A549 (cell line): ENCODE measurements around the gene APCDD1. TPM values are rescaled to one million over a fixed set of nuclear protein-coding genes. Genes with fewer than 3 reads are reported as not detected.
"Not testable (repeated sequence)": the region's sequence is repeated elsewhere in the genome, so short reads cannot be mapped to it uniquely, and the experiment has no call there.

Experiments
- ATAC-seq, 2 experiments: fragments of 200-7000 bp in 1 of 2; fragments of >200 bp in 1 of 2; cut with Nextera tagmentation in 1 of 2; cut with Tn5 transposase in 1 of 2; 3 replicates each; pipeline versions ENCODE4 v1.8.0 to v1.9.1; 2018 to 2020; ENCODE audit warnings: mild to moderate bottlenecking in 1 of 2, moderate library complexity in 1 of 2
- CTCF ChIA-PET: fragments of 300-600 bp; sonication (Branson Sonifier 250); formaldehyde crosslinking; extraction: SDS; loops from one replicate; lab custom pipeline; 2021; ENCODE audit warnings: antibody characterized with exemption, inconsistent platforms; lab: Yijun Ruan, JAX
- POLR2A ChIA-PET: fragments of 350-600 bp; formaldehyde crosslinking; extraction: SDS; loops from one replicate; lab custom pipeline; 2021; ENCODE audit warnings: antibody characterized with exemption, inconsistent platforms; lab: Yijun Ruan, JAX
- DNase-seq, 2 experiments: peaks; one replicate each; pipeline versions ENCODE4 v3.0.0 to v3.0.0-alpha.2; 2011 to 2016; ENCODE audit warnings: low read depth in 1 of 2, low spot score in 1 of 2
- FAIRE-seq: peaks from 2 replicates; lab custom pipeline; 2011; peaks lifted over from hg19 to GRCh38; lab: Jason Lieb, UNC
- H3K27ac ChIP-seq, 2 experiments: fragments of >200 bp; sonication (Bioruptor Twin); formaldehyde crosslinking; 3 replicates each; pipeline ENCODE4 v1.5.1; 2016 to 2017
- H3K4me1 ChIP-seq: fragments of >200 bp; sonication (Bioruptor Twin); formaldehyde crosslinking; 3 replicates; pipeline ENCODE4 v1.6.1; 2016
- H3K4me2 ChIP-seq: fragments of >200 bp; sonication (Bioruptor Twin); formaldehyde crosslinking; 3 replicates; pipeline ENCODE4 v1.6.1; 2016
- H3K4me3 ChIP-seq: fragments of >200 bp; sonication (Bioruptor Twin); formaldehyde crosslinking; 3 replicates; pipeline ENCODE4 v1.5.1; 2016
- H3K9me3 ChIP-seq: fragments of >200 bp; sonication (Bioruptor Twin); formaldehyde crosslinking; 3 replicates; pipeline ENCODE4 v1.6.1; 2016
- ATOH8 ChIP-seq: fragments of 250-450 bp; sonication (Bioruptor Pico); IDR thresholded peaks from 2 replicates; pipeline ENCODE4 v1.5.0; 2020; ENCODE audit warnings: low read depth, mild to moderate bottlenecking, moderate library complexity
- BCL3 ChIP-seq: fragments of >200 bp; sonication (Bioruptor Twin); formaldehyde crosslinking; IDR thresholded peaks from 3 replicates; pipeline ENCODE4 v1.6.1; 2016
- BHLHE40 ChIP-seq: IDR thresholded peaks from 2 replicates; pipeline ENCODE4 v1.6.1; 2012; ENCODE audit warnings: low read depth, low read length, inconsistent platforms
- CBX2 ChIP-seq: fragments of 200-600 bp; sonication (generic); IDR thresholded peaks from 2 replicates; pipeline ENCODE4 v1.6.1; 2016; ENCODE audit warnings: low read depth, mild to moderate bottlenecking, borderline replicate concordance
- CBX8 ChIP-seq: fragments of 200-600 bp; sonication (generic); IDR thresholded peaks from 2 replicates; pipeline ENCODE4 v1.6.1; 2016
- CEBPB ChIP-seq, 2 experiments: fragments of >200 bp in 1 of 2; sonication (Bioruptor Twin) in 1 of 2; formaldehyde crosslinking in 1 of 2; IDR thresholded peaks; 2 replicates each; pipeline ENCODE4 v1.6.1; 2012 to 2016
- CTCF ChIP-seq: fragments of >200 bp; sonication (Bioruptor Twin); formaldehyde crosslinking; IDR thresholded peaks from 3 replicates; pipeline ENCODE4 v1.5.1; 2016
- EHF ChIP-seq: fragments of 250-450 bp; sonication (Bioruptor Pico); IDR thresholded peaks from 2 replicates; pipeline ENCODE4 v1.5.0; 2020; ENCODE audit warnings: mild to moderate bottlenecking
- EP300 ChIP-seq, 2 experiments: fragments of >200 bp; sonication (Bioruptor Twin); formaldehyde crosslinking; IDR thresholded peaks; 2 replicates in 1 of 2; 3 replicates in 1 of 2; pipeline ENCODE4 v1.6.1; 2016 to 2017
- FOXS1 ChIP-seq: fragments of 250-450 bp; sonication (Bioruptor Pico); IDR thresholded peaks from 2 replicates; pipeline ENCODE4 v1.5.0; 2020; ENCODE audit warnings: mild to moderate bottlenecking, moderate library complexity
- GATA3 ChIP-seq: IDR thresholded peaks from 2 replicates; pipeline ENCODE4 v1.6.1; 2012; ENCODE audit warnings: borderline replicate concordance
- HMGXB4 ChIP-seq: fragments of 250-450 bp; sonication (Bioruptor Pico); IDR thresholded peaks from 2 replicates; pipeline ENCODE4 v1.5.0; 2021; ENCODE audit warnings: mild to moderate bottlenecking, moderate library complexity, borderline replicate concordance
- HOXB5 ChIP-seq: fragments of 250-450 bp; sonication (Bioruptor Pico); IDR thresholded peaks from 2 replicates; pipeline ENCODE4 v1.5.0; 2020; ENCODE audit warnings: mild to moderate bottlenecking, moderate library complexity
- MAFK ChIP-seq: fragments of 450-650 bp; IDR thresholded peaks from 2 replicates; pipeline ENCODE4 v1.6.1; 2014; ENCODE audit not compliant: partially characterized antibody
- RNF2 ChIP-seq: fragments of 200-600 bp; sonication (generic); IDR thresholded peaks from 2 replicates; pipeline ENCODE4 v1.6.1; 2016; ENCODE audit warnings: low read depth, mild to moderate bottlenecking, antibody characterized with exemption, moderate library complexity, borderline replicate concordance
- SMC3 ChIP-seq: fragments of >200 bp; sonication (Bioruptor Twin); formaldehyde crosslinking; IDR thresholded peaks from 3 replicates; pipeline ENCODE4 v1.6.1; 2018; ENCODE audit warnings: inconsistent platforms
- TP53 ChIP-seq: fragments of 250-450 bp; sonication (Bioruptor Pico); IDR thresholded peaks from 2 replicates; pipeline ENCODE4 v1.5.0; 2021; ENCODE audit warnings: mild to moderate bottlenecking, moderate library complexity
- USF2 ChIP-seq: fragments of 450-650 bp; IDR thresholded peaks from 2 replicates; pipeline ENCODE4 v1.6.1; 2014; ENCODE audit warnings: antibody characterized with exemption
- ZC3H11A ChIP-seq: fragments of 450-650 bp; IDR thresholded peaks from 2 replicates; pipeline ENCODE4 v1.6.1; 2014; ENCODE audit warnings: antibody characterized with exemption, mild to moderate bottlenecking
- ZFP36 ChIP-seq: fragments of 450-650 bp; IDR thresholded peaks from 2 replicates; pipeline ENCODE4 v1.6.1; 2014; ENCODE audit warnings: borderline replicate concordance; ENCODE audit not compliant: partially characterized antibody
- ZNF302 ChIP-seq: fragments of 250-450 bp; sonication (Bioruptor Pico); IDR thresholded peaks from 2 replicates; pipeline ENCODE4 v1.9.0; 2021; ENCODE audit warnings: inconsistent platforms, mild to moderate bottlenecking, moderate library complexity
- ZSCAN20 ChIP-seq: fragments of 250-450 bp; sonication (Bioruptor Pico); IDR thresholded peaks from 2 replicates; pipeline ENCODE4 v1.8.0; 2022; ENCODE audit warnings: mild to moderate bottlenecking, moderate library complexity
- WGBS: methylation state at CpG from one replicate; pipeline ENCODE4 v1.1.6; 2017; ENCODE audit errors: missing lambda C conversion rate; 5-methylcytosine and 5-hydroxymethylcytosine counted together
- polyA plus RNA-seq, 4 experiments: library from polyadenylated mRNA; depleted of rRNA in 3 of 4; stranded (reverse); fragments of >200 nt; fragmentation: RNase III in 1 of 4; extraction: RNeasy Plus Mini Kit Qiagen cat#74134 plus additional on column Dnase treatment in 1 of 4; gene quantifications; 2 replicates in 3 of 4; 3 replicates in 1 of 4; pipeline ENCODE4 v1.2.3, GENCODE V29; 2011 to 2017

APCDD1 gene
- polyA plus RNA-seq, 2 of the 4 experiments (the other 2 are of a cell fraction), result not detected

- H3K4me2 ChIP-seq, H3K27ac ChIP-seq, H3K4me3 ChIP-seq, DNase-seq, H3K4me1 ChIP-seq, FAIRE-seq, POLR2A ChIA-PET, H3K9me3 ChIP-seq, ATAC-seq: not testable (repeated sequence)
- CTCF ChIA-PET, result interaction anchor here (0.7 kb wide), 1 partner anchor 24 kb away, joined by 3 read pairs; no protein-coding TSS in a partner anchor
- WGBS, result 41% methylated on average over 2 of the region's 2 CpGs
These were observed 9.8 kb downstream of the APCDD1 start for GRCh38 chr18:10464161-10464648.

GRCh38 chr18:10465174-10465939, 10.9 kb downstream of the APCDD1 start:
- no peak overlapping the region for H3K4me3 ChIP-seq
- ChIA-PET POLR2A (no interaction called here), CTCF (interaction anchor here (0.7 kb wide), 1 partner anchor 26 kb away, joined by 3 read pairs; no protein-coding TSS in a partner anchor)
- no peak overlapping the region for H3K27ac ChIP-seq
- DNase-seq (no peak), ATAC-seq (no peak), FAIRE-seq (no peak)
- H3K4me1 ChIP-seq, result no peaks in the 10 kb centered on the region
- 24% methylated on average over 9 of the region's 9 CpGs for WGBS
- H3K4me2 ChIP-seq, result no peak overlapping the region
- no peak for TF ChIP-seq CEBPB (IDR thresholded peaks at IDR 0.05)
- no peak for TF ChIP-seq ATOH8
- TF ChIP-seq CBX2, result no peak
- TF ChIP-seq HOXB5 (CRISPR knock-in tag), result no peak
- TF ChIP-seq SMC3, result no peak
- no peak for TF ChIP-seq ZFP36
- no peak for TF ChIP-seq HMGXB4
- TF ChIP-seq RNF2, result no peak
- no peak for TF ChIP-seq ZC3H11A
- no peak for TF ChIP-seq GATA3
- no peak for TF ChIP-seq EHF (CRISPR knock-in tag)
- TF ChIP-seq FOXS1 (CRISPR knock-in tag), result no peak
- TF ChIP-seq CBX8, result no peak
- TF ChIP-seq USF2, result no peak
- no peak for TF ChIP-seq ZNF302 (CRISPR knock-in tag)
- TF ChIP-seq ZSCAN20 (CRISPR knock-in tag), result no peak
- no peaks in the 10 kb centered on the region for H3K9me3 ChIP-seq

GRCh38 chr18:10470429-10470828, 16.0 kb downstream of the APCDD1 start:
- Histone ChIP-seq H3K9me3 (no peaks in the 10 kb centered on the region), H3K4me1 (no peaks in the 10 kb centered on the region), H3K4me3 (no peak overlapping the region), H3K27ac (no peak overlapping the region), H3K4me2 (no peak overlapping the region)
- WGBS, result 43% methylated on average over 7 of the region's 7 CpGs
- POLR2A ChIA-PET, result no interaction called here
- FAIRE-seq, result no peak
- TF ChIP-seq EP300 (IDR thresholded peaks at IDR 0.05) (no peak), BHLHE40 (no peak), MAFK (no peak), GATA3 (no peak), CTCF (no peak), BCL3 (no peak), ATOH8 (no peak), ZNF302 (CRISPR knock-in tag) (no peak), TP53 (no peak)
- DNase-seq, result no peak
- CTCF ChIA-PET, result no interaction called here
- ATAC-seq, result no peak
